Adipose tissue (tissue), 3 donors: Measurements from ENCODE around the gene RTN4R. TPM values are rescaled to one million over a fixed set of nuclear protein-coding genes. Genes with fewer than 3 reads are reported as not detected.

Experiments used
- polyA plus RNA-seq, 3 donors: library from polyadenylated mRNA; stranded (reverse); fragments of 200-250 nt; gene quantifications; one replicate each; pipeline ENCODE4 v1.2.3, GENCODE V29; 2013
- donor health status: healthy with polysubstance abuse.
- donor health status: Bipolar disorder and iron deficiency.
- donor health status: healthy.

RTN4R gene
- polyA plus RNA-seq, 3 donors, result 0.22 to 7.2 (median 0.59) TPM

Other genes starting within 250 kb of the RTN4R start
- gene TANGO2, start 247.2 kb downstream of the RTN4R start, polyA plus RNA-seq, result 10 to 100 TPM; 11.1 to 30.9 (median 20.5) TPM
- gene DGCR8, start 188.1 kb downstream of the RTN4R start, polyA plus RNA-seq, result 10 to 100 TPM; 10.1 to 15.6 (median 12.9) TPM
- 10 to 100 TPM; 42.3 to 94.7 (median 68.2) TPM for gene RANBP1, start 152.2 kb downstream of the RTN4R start, polyA plus RNA-seq
- gene TRMT2A, start 151.1 kb downstream of the RTN4R start, polyA plus RNA-seq, result 10 to 100 TPM; 32.2 to 47.9 (median 43.0) TPM
- gene ZDHHC8, start 136.5 kb downstream of the RTN4R start, polyA plus RNA-seq, result 10 to 100 TPM; 20.5 to 45.6 (median 28.0) TPM
- 1 to 10 TPM in 1 of 3 donors, under 1 TPM in 2; 0.48 to 3.0 (median 0.86) TPM for gene CCDC188, start 117.3 kb downstream of the RTN4R start, polyA plus RNA-seq
- 10 to 100 TPM; 46.6 to 75.2 (median 51.6) TPM for gene DGCR6L, start 51.7 kb upstream of the RTN4R start, polyA plus RNA-seq
- 1 to 10 TPM; 2.3 to 4.5 (median 2.5) TPM for gene ZNF74, start 125.8 kb upstream of the RTN4R start, polyA plus RNA-seq
- gene SCARF2, start 169.5 kb upstream of the RTN4R start, polyA plus RNA-seq, result 1 to 10 TPM; 1.8 to 9.5 (median 3.7) TPM
- gene KLHL22, start 227.5 kb upstream of the RTN4R start, polyA plus RNA-seq, result 10 to 100 TPM; 10.2 to 17.6 (median 15.0) TPM
- 10 to 100 TPM; 22.7 to 44.2 (median 42.4) TPM for gene MED15, start 239.3 kb upstream of the RTN4R start, polyA plus RNA-seq